GM10266 (cell line): ENCODE measurements around the gene ROBO2.

Source experiments
- DNase-seq: peaks from one replicate; pipeline ENCODE4 v3.0.0; 2012; ENCODE audit errors: extremely low spot score
- CTCF ChIP-seq: IDR thresholded peaks from 2 replicates; pipeline ENCODE4 v1.5.1; 2012; ENCODE audit warnings: mild to moderate bottlenecking, low read depth; ENCODE audit not compliant: control insufficient read depth, insufficient read depth; ENCODE audit errors: missing control alignments

ROBO2 gene

GRCh38 chr3:77446084-77446483 is 406.2 kb downstream of the ROBO2 start:
- TF ChIP-seq CTCF, result no peak
- DNase-seq, result no peak

- no peak for DNase-seq
- TF ChIP-seq CTCF, result no peak
These were observed 406.9 kb downstream of the ROBO2 start for GRCh38 chr3:77446761-77447160.

GRCh38 chr3:77449459-77450350 is 409.8 kb downstream of the ROBO2 start:
- no peak for DNase-seq
- TF ChIP-seq CTCF, result no peak

- TF ChIP-seq CTCF, result no peak
These were observed 416.5 kb downstream of the ROBO2 start for GRCh38 chr3:77456431-77456830.

GRCh38 chr3:77456906-77457305 is 417.0 kb downstream of the ROBO2 start:
- no peak for TF ChIP-seq CTCF
- no peak for DNase-seq

More at GRCh38 chr3:77456431-77456830, 416.5 kb downstream of the ROBO2 start:
- DNase-seq, result no peak

DNA sequence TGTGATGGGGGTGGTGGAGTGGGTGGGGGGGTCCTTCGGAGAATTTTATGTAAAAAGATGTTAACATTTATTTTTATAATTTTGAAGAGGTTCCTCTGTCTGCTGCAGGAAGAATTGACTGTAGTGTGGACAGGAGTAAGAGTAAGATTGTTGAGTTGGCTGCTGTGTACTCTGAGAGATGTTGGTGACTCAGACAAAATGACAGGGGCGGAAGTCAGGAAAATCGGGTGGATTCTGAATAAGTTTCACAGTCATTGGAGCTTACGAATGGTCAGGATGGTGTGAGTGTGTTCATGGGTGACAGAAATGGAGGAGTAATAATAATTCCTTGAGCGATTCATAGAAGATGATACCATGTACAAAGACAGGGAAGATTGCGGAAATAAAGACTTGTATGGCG is 420.0 kb downstream of the ROBO2 start:
- DNase-seq, result no peak
- no peak for TF ChIP-seq CTCF

GRCh38 chr3:77460326-77460725 is 420.4 kb downstream of the ROBO2 start:
- DNase-seq, result no peak
- TF ChIP-seq CTCF, result no peak
